Activated T-cell treated with anti-CD3 and anti-CD28 coated beads for 48 hours (primary cell): Measurements from ENCODE around the gene MXD3.
A peak's percentile ranks its signal among the peaks of the same experiment; 100 is the strongest.
"Not testable (repeated sequence)": the region's sequence is repeated elsewhere in the genome, so short reads cannot be mapped to it uniquely, and the experiment has no call there.

Experiments used
- DNase-seq: peaks from one replicate; pipeline ENCODE4 v3.0.0-alpha.2; 2020; ENCODE audit warnings: low read depth

Gene MXD3

GRCh38 chr5:177320879-177321278, 9.2 kb upstream of the MXD3 start:
- DNase-seq, result no peak

- DNase-seq, result no peak
Observed at GRCh38 chr5:177319913-177320588, 8.4 kb upstream of the MXD3 start.

GRCh38 chr5:177317959-177318377, 6.3 kb upstream of the MXD3 start:
- peak; percentile 67 for DNase-seq

GRCh38 chr5:177316005-177316404, 4.3 kb upstream of the MXD3 start:
- DNase-seq, result no peak

GRCh38 chr5:177315411-177315810, 3.7 kb upstream of the MXD3 start:
- DNase-seq, result no peak

- no peak for DNase-seq
Observed at GRCh38 chr5:177314376-177315342, 3.0 kb upstream of the MXD3 start.

GRCh38 chr5:177313561-177314259, 2.0 kb upstream of the MXD3 start:
- DNase-seq, result no peak

GRCh38 chr5:177312649-177313181, 1.0 kb upstream of the MXD3 start:
- DNase-seq, result peak; percentile 53

GRCh38 chr5:177311392-177311722, 341 bp downstream of the MXD3 start:
- no peak for DNase-seq

- DNase-seq, result no peak
Observed at GRCh38 chr5:177310757-177311391, 824 bp downstream of the MXD3 start.

- DNase-seq, result no peak
Observed at GRCh38 chr5:177310332-177310731, 1.4 kb downstream of the MXD3 start.

- peak; percentile 67 for DNase-seq
Observed at GRCh38 chr5:177309351-177310191, 2.1 kb downstream of the MXD3 start.

- no peak for DNase-seq
Observed at GRCh38 chr5:177308740-177309139, 3.0 kb downstream of the MXD3 start.

- DNase-seq, result no peak
Observed at GRCh38 chr5:177307544-177308363, 3.9 kb downstream of the MXD3 start.

GRCh38 chr5:177306674-177307543, 4.8 kb downstream of the MXD3 start:
- DNase-seq, result no peak

- not testable (repeated sequence) for DNase-seq
Observed at GRCh38 chr5:177306103-177306640, 5.5 kb downstream of the MXD3 start.

GRCh38 chr5:177304392-177305119, 7.1 kb downstream of the MXD3 start:
- no peak for DNase-seq

GRCh38 chr5:177303925-177304391, 7.7 kb downstream of the MXD3 start:
- no peak for DNase-seq
